Right lobe of liver (tissue), 4 donors: ENCODE data around the gene GPRC5B.

Source experiments
- CTCF ChIP-seq, 4 donors: fragments of 200-600 bp in 3 of 4; fragments of 450-650 bp in 1 of 4; IDR thresholded peaks; one replicate each; pipeline versions ENCODE4 v1.5.1 to v1.8.0; 2016 to 2022; ENCODE audit warnings: antibody characterized with exemption in 4 of 4, mild to moderate bottlenecking in 2 of 4
- POLR2A ChIP-seq: fragments of 450-650 bp; IDR thresholded peaks from one replicate; pipeline ENCODE4 v1.6.1; 2017; ENCODE audit warnings: antibody characterized with exemption, mild to moderate bottlenecking
- donor health status: DM: no; HTN: no; CAD: no.
- donor health status: DM: no; HTN: no; CAD: no.
- donor health status: DM: no; HTN: yes; CAD: no.

- TF ChIP-seq CTCF (IDR thresholded peaks at IDR 0.05) (no peak), POLR2A (no peak)
These were observed 2.0 kb downstream of the GPRC5B start for GRCh38 chr16:19882646-19883045.
